HuH-7 (cell line): ENCODE measurements around the gene YIPF3.
"Not testable (repeated sequence)": the region's sequence is repeated elsewhere in the genome, so short reads cannot be mapped to it uniquely, and the experiment has no call there.

Experiments used
- DNase-seq: peaks from one replicate; pipeline ENCODE4 v3.0.0; 2011; ENCODE audit warnings: low spot score

The YIPF3 gene

GRCh38 chr6:43516697-43517504 is at the start of gene YIPF3, which contains the start of gene POLR1C:
YIPF3 (minus strand) TSS chr6:43516926; CDS start chr6:43516807, 119 bp downstream.
POLR1C (plus strand) TSS chr6:43517089; CDS start chr6:43517110, 21 bp downstream.
- peak; percentile 90 for DNase-seq

DNA sequence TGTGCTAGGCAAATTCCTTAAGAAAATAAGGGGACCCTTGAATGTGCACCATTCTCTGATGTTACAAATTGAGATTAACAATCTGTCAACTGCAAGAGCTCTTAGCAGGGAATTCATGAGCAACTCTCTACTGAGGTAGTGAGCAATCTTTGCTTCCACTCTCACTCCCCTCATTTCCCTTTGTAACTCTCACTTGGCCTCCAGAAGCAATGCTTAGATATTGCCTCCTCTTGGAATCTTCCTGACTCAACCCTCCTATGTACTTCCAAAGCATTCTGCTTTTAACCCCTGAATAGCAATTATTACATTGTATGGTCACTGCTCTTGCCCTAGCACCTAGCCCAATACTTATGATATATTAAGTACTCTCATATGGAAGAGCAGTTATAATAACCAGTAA is 42.6 kb upstream of the YIPF3 start:
- no peak for DNase-seq

- DNase-seq: not testable (repeated sequence)
Observed at GRCh38 chr6:43557620-43558019, 40.9 kb upstream of the YIPF3 start.

DNA sequence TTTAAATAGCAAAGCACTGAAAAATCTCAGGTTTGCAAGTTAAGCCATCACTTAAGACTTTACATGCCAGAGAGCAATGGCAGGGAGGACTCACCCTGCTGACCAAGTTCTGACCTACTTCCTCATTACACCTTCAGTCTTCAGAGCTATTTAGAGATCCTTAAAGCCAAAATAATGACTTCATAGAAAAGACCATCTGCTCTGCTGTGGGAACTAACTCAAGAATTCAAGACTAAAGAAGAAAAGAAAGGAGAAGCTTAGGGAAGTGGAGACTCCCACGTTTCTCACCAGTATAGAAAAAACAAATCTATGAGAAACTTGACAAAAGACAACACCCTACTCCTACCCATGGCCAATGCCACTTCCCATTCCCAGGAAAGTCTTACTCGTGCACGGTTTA is 30.5 kb upstream of the YIPF3 start:
- no peak for DNase-seq

- no peak for DNase-seq
Observed at GRCh38 chr6:43544461-43544860, 27.7 kb upstream of the YIPF3 start.

GRCh38 chr6:43541774-43542471 is 25.2 kb upstream of the YIPF3 start:
- no peak for DNase-seq

- DNase-seq: no peak
Observed at GRCh38 chr6:43540507-43540906, 23.8 kb upstream of the YIPF3 start.

DNA sequence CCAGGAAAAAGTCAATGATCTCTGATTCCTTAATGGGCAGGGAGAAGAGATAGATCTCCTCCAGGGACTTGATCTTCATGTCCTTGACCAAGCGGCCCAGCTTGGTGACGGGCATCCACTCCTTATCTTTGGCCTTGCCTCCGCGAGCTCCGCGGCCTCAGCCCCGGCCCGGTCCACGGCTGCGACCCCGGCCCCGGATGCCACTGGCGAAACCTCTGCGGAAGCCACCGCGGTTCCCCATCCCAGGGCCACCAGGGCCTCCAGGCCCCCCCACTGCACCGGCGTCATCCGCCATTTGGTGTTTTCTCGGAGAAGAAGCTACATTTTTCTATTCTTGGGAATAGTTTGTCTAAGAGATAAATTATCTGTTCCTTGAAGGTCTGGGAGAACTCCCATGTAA is 22.7 kb upstream of the YIPF3 start:
- DNase-seq: not testable (repeated sequence)

- not testable (repeated sequence) for DNase-seq
Observed at GRCh38 chr6:43538986-43539385, 22.3 kb upstream of the YIPF3 start.

- DNase-seq: no peak
Observed at GRCh38 chr6:43532201-43532600, 15.5 kb upstream of the YIPF3 start.

DNA sequence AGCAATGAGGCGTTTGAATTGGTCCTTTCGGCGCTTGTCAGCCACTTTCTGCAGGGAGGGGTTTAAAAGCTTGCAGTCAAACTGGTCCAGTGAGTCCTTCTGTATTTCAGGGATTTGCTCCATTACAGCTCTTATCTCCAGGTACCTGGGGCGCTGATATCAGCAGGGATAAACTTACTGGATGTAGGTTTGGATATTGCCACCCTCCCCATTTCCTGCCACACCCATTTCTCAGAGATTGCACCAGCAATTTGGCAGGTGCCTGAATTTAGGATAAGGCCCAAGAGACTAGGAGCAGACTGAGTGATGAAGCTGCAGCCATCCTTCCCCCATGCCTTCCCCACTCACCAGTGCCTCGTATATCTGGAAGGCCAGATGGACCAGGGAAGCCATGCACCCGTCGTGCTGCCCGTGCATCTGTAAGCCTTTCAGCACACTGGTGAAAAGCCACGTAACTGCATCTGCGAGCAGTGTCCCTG is 7.8 kb upstream of the YIPF3 start:
- DNase-seq: no peak

GRCh38 chr6:43523284-43523683 is 6.6 kb upstream of the YIPF3 start:
- no peak for DNase-seq

DNA sequence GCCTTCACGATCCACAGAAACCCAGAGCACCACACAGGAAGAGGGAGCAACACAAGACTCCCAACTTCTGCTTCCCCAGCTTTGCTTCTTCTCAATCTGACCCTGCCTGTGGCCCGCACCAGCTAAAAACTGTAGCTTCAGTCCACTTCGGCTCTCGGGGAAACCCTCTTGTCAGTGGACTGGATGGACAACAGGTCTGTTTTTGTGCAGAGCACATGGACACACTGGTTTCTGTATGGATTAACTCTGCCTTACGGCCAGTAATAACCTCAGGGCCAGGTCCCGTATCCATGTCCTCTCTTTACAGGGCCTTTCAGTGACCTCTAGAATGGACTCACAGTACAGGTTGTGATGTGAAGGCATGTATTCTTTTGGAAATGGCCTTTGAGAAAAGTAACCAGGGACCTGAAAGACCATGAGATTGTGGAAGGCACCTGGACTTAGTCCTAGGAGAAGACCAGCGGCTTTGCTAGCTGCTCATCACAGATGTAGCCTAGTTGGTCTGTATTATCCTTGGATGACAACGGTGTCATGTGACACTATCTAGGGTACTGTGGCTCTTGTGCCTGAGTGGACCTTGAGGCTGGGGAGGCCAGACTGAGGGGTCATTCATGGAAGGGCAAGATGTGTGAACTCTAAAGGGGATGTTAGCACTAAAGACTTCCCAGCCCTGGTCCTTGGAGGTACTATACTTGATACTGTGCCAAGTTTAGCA is 6.0 kb upstream of the YIPF3 start:
- DNase-seq: no peak

GRCh38 chr6:43521836-43522235 is 5.1 kb upstream of the YIPF3 start:
- no peak for DNase-seq

DNA sequence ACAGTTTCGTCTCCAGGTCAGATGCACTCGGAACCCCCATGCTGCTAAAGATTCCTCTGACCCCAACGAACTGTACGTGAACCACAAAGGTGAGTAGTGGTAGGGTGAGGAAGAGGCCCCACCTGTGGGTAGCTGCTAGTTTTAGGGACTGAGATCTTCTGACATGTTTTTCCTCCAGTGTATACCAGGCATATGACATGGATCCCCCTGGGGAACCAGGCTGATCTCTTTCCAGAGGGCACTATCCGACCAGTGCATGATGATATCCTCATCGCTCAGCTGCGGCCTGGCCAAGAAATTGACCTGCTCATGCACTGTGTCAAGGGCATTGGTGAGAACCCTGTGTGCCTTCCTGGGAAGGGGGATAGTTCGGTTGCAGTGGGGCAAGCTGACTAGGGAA is 3.4 kb upstream of the YIPF3 start:
- no peak for DNase-seq

DNA sequence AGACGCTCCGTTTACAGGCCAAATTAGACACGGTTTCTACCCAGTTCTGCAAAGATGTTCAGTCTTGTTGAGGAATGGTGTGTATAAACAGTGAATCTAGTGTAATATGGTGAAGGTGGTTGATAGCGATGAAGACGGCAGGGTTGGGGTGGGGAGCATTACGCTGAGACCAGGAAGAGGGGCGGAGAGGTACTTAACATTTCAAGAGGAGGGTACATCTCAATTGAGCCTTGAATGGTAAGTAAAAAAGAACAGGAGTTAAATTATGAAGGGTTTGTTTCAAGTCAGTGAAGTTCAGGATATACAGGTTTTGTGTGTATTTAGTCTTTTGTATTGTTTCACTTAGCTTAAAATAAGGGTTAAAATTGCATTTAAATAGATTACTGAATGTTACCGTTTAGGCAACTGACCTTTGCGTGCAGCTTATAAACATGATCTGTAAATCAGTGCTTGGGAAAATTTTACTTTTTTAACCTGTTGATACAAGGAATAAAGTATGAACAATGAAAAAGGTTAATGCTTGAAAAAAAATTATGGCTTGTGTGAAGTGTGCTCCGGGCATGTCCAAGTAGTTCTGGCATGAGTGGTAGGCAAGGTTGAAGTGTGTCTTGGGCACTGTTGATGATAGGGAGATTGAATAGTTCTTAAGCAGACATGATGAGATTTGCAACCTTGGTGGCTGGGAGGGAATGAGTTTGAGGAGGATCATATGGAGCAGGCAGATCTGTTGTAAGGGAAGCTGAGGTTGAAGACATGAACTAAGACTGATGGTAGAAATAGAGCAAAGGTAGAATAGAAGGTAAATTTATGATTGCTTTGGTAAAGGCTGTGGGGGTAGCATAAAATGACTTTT is 1.0 kb upstream of the YIPF3 start:
- DNase-seq: no peak

GRCh38 chr6:43516367-43516696 is 394 bp downstream of the YIPF3 start:
- DNase-seq: no peak

GRCh38 chr6:43515808-43516207 is 918 bp downstream of the YIPF3 start:
- DNase-seq: no peak

- DNase-seq: no peak
Observed at GRCh38 chr6:43511824-43512415, 4.8 kb downstream of the YIPF3 start.

DNA sequence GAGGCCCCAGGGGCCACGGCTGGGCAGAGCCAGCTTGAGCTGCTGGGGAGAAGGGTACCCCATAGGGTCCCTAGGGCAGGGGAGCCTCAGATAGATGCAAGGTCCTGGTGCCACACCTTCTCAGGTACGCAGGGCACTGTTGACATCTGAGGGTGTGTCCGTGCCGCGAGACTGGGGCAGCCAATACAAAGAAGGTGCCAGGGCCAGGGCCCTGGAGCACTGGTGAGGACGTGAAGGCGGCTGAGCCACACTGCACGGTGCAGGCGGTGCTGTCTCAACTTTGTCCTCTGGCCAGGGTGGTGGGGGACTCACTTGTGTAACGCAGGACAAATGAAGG is 5.9 kb downstream of the YIPF3 start:
- no peak for DNase-seq

DNA sequence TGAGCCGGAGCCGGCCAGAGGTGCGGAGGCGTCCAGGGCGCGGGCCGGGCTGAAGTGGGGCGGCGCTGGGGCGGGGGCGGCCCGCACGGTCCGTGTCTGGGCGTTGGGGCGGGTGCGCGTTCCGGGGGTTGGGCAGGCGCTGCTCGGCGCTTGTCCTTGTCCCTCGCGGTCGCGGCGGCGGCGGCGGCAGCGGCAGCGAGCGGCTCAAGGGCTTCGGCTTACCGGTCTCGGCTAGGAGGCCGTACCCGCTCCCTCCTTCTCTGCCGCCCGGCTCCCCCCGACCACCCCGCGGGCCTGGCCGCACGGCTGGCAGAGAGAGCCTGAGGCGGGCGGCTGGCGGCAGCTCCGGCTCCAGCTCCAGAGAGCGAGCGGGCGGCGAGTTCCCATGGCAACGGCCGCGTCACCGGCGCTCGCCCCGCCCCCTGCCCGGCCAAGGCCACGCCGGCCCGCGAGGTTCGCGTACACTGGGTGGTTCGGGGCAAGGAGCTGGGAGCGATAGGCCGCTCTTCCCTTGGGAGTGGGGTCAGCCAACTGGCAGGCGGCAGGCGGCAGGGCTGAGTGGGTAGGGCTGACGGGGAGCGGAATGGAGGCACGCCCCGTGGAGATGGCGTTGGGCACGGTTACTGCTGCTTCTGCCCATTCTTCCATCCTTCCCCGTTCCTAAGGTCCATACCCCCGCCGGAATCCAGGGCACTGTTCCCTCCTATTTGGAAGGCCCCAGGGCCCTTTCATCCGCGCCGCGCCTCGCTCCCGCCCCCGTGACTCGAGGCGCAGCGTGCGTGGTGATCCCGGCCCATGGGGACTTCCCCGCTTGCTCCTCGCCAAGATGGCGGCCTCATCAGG is 6.5 kb downstream of the YIPF3 start, which contains the start of gene LRRC73:
Gene LRRC73 (minus strand): TSS at position 363 of the 843 bp plus-strand sequence. CDS start 561 bp downstream, outside the sequence.
- peak; percentile 70 for DNase-seq
